Islet of Langerhans (tissue), 1 donor: ENCODE results near the gene PPP1R1B.

Experiments used
- FAIRE-seq: peaks from one replicate; lab custom pipeline; 2011; peaks lifted over from hg19 to GRCh38; lab: Jason Lieb, UNC

PPP1R1B gene

GRCh38 chr17:39667945-39668924, 41.5 kb downstream of the PPP1R1B start, which contains the start of gene PNMT:
PNMT (plus strand) TSS chr17:39668453; CDS start chr17:39668476, 23 bp downstream.
- FAIRE-seq, result no peak

GRCh38 chr17:39669897-39670735, 43.4 kb downstream of the PPP1R1B start:
- no peak for FAIRE-seq

- no peak for FAIRE-seq
These were observed 44.0 kb downstream of the PPP1R1B start for GRCh38 chr17:39670746-39671145.

- FAIRE-seq, result no peak
These were observed 45.1 kb downstream of the PPP1R1B start for GRCh38 chr17:39671651-39672521.

GRCh38 chr17:39672522-39673334, 46.0 kb downstream of the PPP1R1B start:
- FAIRE-seq, result no peak

- no peak for FAIRE-seq
These were observed 46.8 kb downstream of the PPP1R1B start for GRCh38 chr17:39673335-39674081.

GRCh38 chr17:39674179-39674578, 47.4 kb downstream of the PPP1R1B start:
- no peak for FAIRE-seq

- no peak for FAIRE-seq
These were observed 48.1 kb downstream of the PPP1R1B start for GRCh38 chr17:39674702-39675389.

- no peak for FAIRE-seq
These were observed 48.8 kb downstream of the PPP1R1B start for GRCh38 chr17:39675390-39676082.

- no peak for FAIRE-seq
These were observed 49.6 kb downstream of the PPP1R1B start for GRCh38 chr17:39676198-39676819.

GRCh38 chr17:39677072-39677471, 50.3 kb downstream of the PPP1R1B start:
- FAIRE-seq, result no peak

GRCh38 chr17:39677542-39678339, 51.0 kb downstream of the PPP1R1B start:
- FAIRE-seq, result no peak

- no peak for FAIRE-seq
These were observed 51.8 kb downstream of the PPP1R1B start for GRCh38 chr17:39678340-39679116.

GRCh38 chr17:39679521-39680192, 52.9 kb downstream of the PPP1R1B start:
- no peak for FAIRE-seq

- FAIRE-seq, result no peak
These were observed 56.7 kb downstream of the PPP1R1B start for GRCh38 chr17:39683295-39683939.
